Measurements from ENCODE around the gene WRAP73. TPM values are rescaled to one million over a fixed set of nuclear protein-coding genes. Genes with fewer than 3 reads are reported as not detected.

The WRAP73 gene
- total and polyA plus RNA-seq, 9 of the 15 experiments (the other 6 are each of a cell fraction or from before 2014, with no cell fraction given): 4.3 to 51.8 (median 30.1) TPM

GRCh38 chr1:3626025-3626424 lies 23.9 kb downstream of the WRAP73 start (continued):
- peak; percentile 14; the same call in 1 of the 2 replicates for TF ChIP-seq ZBTB49 (CRISPR knock-in tag; IDR thresholded peaks at IDR 0.05; ENCODE audit: borderline replicate concordance)
- TF ChIP-seq ZNF3 (CRISPR knock-in tag; IDR thresholded peaks at IDR 0.05): no peak

- peak overlapping the region; percentile 44; the same call in 2 of the 3 replicates for H3K27ac ChIP-seq (ENCODE audit: extremely low read depth, low read depth, low read length)
- no peaks in the 10 kb centered on the region for H3K9me1 ChIP-seq (ENCODE audit: control insufficient read depth, insufficient read depth, low read length)
- peak overlapping the region; percentile 79 for H2AFZ ChIP-seq (ENCODE audit: low read depth, low read length)
- in situ Hi-C loops (cut with MboI) (no loop called here), intact Hi-C loops (cut with micrococcal nuclease) (loop anchor here (5.0 kb wide), 1 partner anchor 97 kb away; no protein-coding TSS in a partner anchor)
- FAIRE-seq (peak; percentile 90), ATAC-seq (peak; percentile 78), DNase-seq (ENCODE audit: extremely low read depth in 1 of 4, low spot score in 3 of 4) (peak; percentile 81 to 87 (median 82))
- peaks cover 10 to 25% of the 10 kb centered on the region in 2 experiments; a peak in 4 of 5 replicates for H3K4me1 ChIP-seq (replicated peaks in 1 of 2; ENCODE audit: control insufficient read depth in 2 of 2, insufficient read depth in 2 of 2, low read length in 2 of 2)
- ChIA-PET CTCF (ENCODE audit: low intra/inter-chr PET ratio) (interaction anchor here (0.6 kb wide), 1 partner anchor 99 kb away, joined by 3 read pairs; no protein-coding TSS in a partner anchor), POLR2A (interaction anchor here (1.5 kb wide), 1 partner anchor 10 kb away, joined by 4 read pairs; no protein-coding TSS in a partner anchor)
- 1% methylated on average over 26 of the region's 71 CpGs for WGBS (ENCODE audit: insufficient coverage, low coverage, missing lambda C conversion rate)
- no peaks in the 10 kb centered on the region for H4K20me1 ChIP-seq (replicated peaks; ENCODE audit: control insufficient read depth, insufficient read depth, low read length)
- no TSS peak for BruUV-seq (replicated peaks)
- peak overlapping the region; percentile 95 for H3K4me3 ChIP-seq
- peaks cover 5 to 22% of the 10 kb centered on the region in 2 experiments; a peak in 4 of 5 replicates for H3K27me3 ChIP-seq (ENCODE audit: control insufficient read depth in 2 of 2, insufficient read depth in 2 of 2, low read length in 2 of 2)
- H3K4me2 ChIP-seq (ENCODE audit: insufficient read depth, low read length): peak overlapping the region; percentile 90
- H3K79me2 ChIP-seq (ENCODE audit: control insufficient read depth, insufficient read depth, low read length): no peaks in the 10 kb centered on the region
- H3K36me3 ChIP-seq (ENCODE audit: control insufficient read depth, insufficient read depth, low read length): peaks cover 28% of the 10 kb centered on the region; the same call in 1 of the 3 replicates
- H3K9me3 ChIP-seq (replicated peaks; ENCODE audit: control insufficient read depth, insufficient read depth, low read depth, low read length): no peaks in the 10 kb centered on the region
- H3K9ac ChIP-seq (ENCODE audit: insufficient read depth in 1 of 2, low read depth in 2 of 2, low read length in 2 of 2): peak overlapping the region; percentile 55 to 91
- no peak for TF ChIP-seq BRF2 (IDR thresholded peaks at IDR 0.05; ENCODE audit: borderline replicate concordance, insufficient read depth, insufficient read length)
- TF ChIP-seq CREB1 (IDR thresholded peaks at IDR 0.05): no peak
- TF ChIP-seq CREB1 (CRISPR knock-in tag; IDR thresholded peaks at IDR 0.05): no peak; the same call in 1 of the 2 replicates
- TF ChIP-seq HNRNPL (IDR thresholded peaks at IDR 0.05; ENCODE audit: low read depth, low read length): no peak
- TF ChIP-seq ZSCAN32 (CRISPR knock-in tag; IDR thresholded peaks at IDR 0.05): no peak
- TF ChIP-seq TFAP4 (CRISPR knock-in tag; IDR thresholded peaks at IDR 0.05; ENCODE audit: borderline replicate concordance): peak; percentile 52; the same call in 1 of the 2 replicates
- TF ChIP-seq ZNF23 (CRISPR knock-in tag; IDR thresholded peaks at IDR 0.05): no peak
- no peak for TF ChIP-seq ZKSCAN1 (IDR thresholded peaks at IDR 0.05; ENCODE audit: low read depth, low read length)
- TF ChIP-seq NCOA1 (IDR thresholded peaks at IDR 0.05; ENCODE audit: low read depth): no peak
- TF ChIP-seq KAT8 (IDR thresholded peaks at IDR 0.05; ENCODE audit: low read depth): no peak
- TF ChIP-seq TAF15 (IDR thresholded peaks at IDR 0.05; ENCODE audit: low read depth, low read length): no peak
- TF ChIP-seq TEAD2 (tag; IDR thresholded peaks at IDR 0.05): no peak
- TF ChIP-seq MYC (IDR thresholded peaks at IDR 0.05; ENCODE audit: low read depth, low read length): no peak
- TF ChIP-seq MYC (CRISPR knock-in tag; IDR thresholded peaks at IDR 0.05; ENCODE audit: borderline replicate concordance, low read depth): peak; percentile 27; the same call in 1 of the 2 replicates
- TF ChIP-seq GTF2F1 (IDR thresholded peaks at IDR 0.05; ENCODE audit: low read depth, low read length): no peak
These were observed 24.6 kb downstream of the WRAP73 start for GRCh38 chr1:3625151-3625907.
